ENCODE results near the gene IFITM10. TPM values are rescaled to one million over a fixed set of nuclear protein-coding genes. Genes with fewer than 3 reads are reported as not detected.

Gene IFITM10
- total and polyA plus RNA-seq, 10 of the 15 experiments (the other 5 are each of a cell fraction or from before 2014, with no cell fraction given): 0.04 to 0.27 TPM; not detected in 8

DNA sequence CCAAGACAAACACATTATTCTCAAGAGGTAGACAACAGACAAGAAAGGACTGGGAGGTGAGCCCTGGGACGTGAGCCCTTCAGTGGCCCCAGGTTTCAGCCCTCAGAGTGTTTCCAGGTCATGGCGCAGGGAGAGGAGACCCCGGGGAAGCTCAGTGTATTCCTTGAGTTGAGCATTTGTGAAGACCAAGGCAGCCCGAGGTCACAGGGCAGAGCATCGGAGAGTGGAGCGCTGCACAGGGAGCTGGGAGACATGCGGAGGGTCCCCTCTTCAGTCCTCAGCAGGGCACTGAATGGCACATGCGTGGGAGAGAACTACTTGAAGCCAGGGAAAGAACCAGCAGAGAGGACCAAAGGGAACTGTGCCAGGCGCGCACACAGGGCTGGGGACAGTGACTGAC, 41.7 kb downstream of the IFITM10 start:
- no TSS peak for BruUV-seq (replicated peaks)

More for the DNA sequence above, 41.7 kb downstream of the IFITM10 start:
- ChIA-PET RAD21 (ENCODE audit: unreplicated experiment) (no interaction called here), SMC1A (ENCODE audit: uncharacterized antibody, unreplicated experiment) (interaction anchor here (0.8 to 1.2 kb wide), 2 partner anchors 15 to 124 kb away, joined by 3 to 4 read pairs; no protein-coding TSS in a partner anchor), CTCF (interaction anchor here (1.3 kb wide), 1 partner anchor 124 kb away, joined by 3 read pairs; no protein-coding TSS in a partner anchor), POLR2A (no interaction called here)
- Histone ChIP-seq H3K36me3 (ENCODE audit: control insufficient read depth in 2 of 2, insufficient read depth in 2 of 2, low read length in 1 of 2) (no peaks in the 10 kb centered on the region), H3K4me1 (ENCODE audit: control insufficient read depth, insufficient read depth, low read length) (peaks cover 14% of the 10 kb centered on the region), H3K4me2 (ENCODE audit: control insufficient read depth, insufficient read depth) (no peak overlapping the region), H3K27ac (ENCODE audit: control insufficient read depth, insufficient read depth) (no peak overlapping the region), H3K4me3 (no peak overlapping the region), H3K9ac (ENCODE audit: control insufficient read depth, insufficient read depth, low read length) (no peak overlapping the region), H2AFZ (ENCODE audit: control insufficient read depth, low read depth, low read length) (no peak overlapping the region), H3K27me3 (replicated peaks in 1 of 2; ENCODE audit: control insufficient read depth in 2 of 2, insufficient read depth in 2 of 2, low read length in 1 of 2) (peaks cover 0 to 2% of the 10 kb centered on the region in 2 experiments; a peak in 1 of 4 replicates), H3K79me2 (ENCODE audit: control insufficient read depth, insufficient read depth, low read length) (no peaks in the 10 kb centered on the region), H3K9me3 (replicated peaks; ENCODE audit: control insufficient read depth, insufficient read depth, low read length) (no peaks in the 10 kb centered on the region; the same call in 2 of the 3 replicates), H4K20me1 (ENCODE audit: control insufficient read depth, insufficient read depth) (no peaks in the 10 kb centered on the region)
- FAIRE-seq (no peak), DNase-seq (ENCODE audit: low read depth, low spot score) (no peak), ATAC-seq (no peak)
- WGBS (ENCODE audit: insufficient coverage, insufficient replicate concordance, low lambda C conversion rate, missing lambda C conversion rate): 60% methylated on average over 9 of the region's 10 CpGs
- TF ChIP-seq HSF1 (IDR thresholded peaks at IDR 0.05; ENCODE audit: low read depth, low read length) (no peak), SMAD1 (IDR thresholded peaks at IDR 0.05; ENCODE audit: low read depth, partially characterized antibody) (no peak), JUND (IDR thresholded peaks at IDR 0.05; ENCODE audit: low read depth, low read length) (no peak), HCFC1 (IDR thresholded peaks at IDR 0.05; ENCODE audit: low read length) (no peak), NFIC (IDR thresholded peaks at IDR 0.05; ENCODE audit: low read depth, low read length) (no peak), RELB (IDR thresholded peaks at IDR 0.05; ENCODE audit: low read depth) (no peak), SUZ12 (IDR thresholded peaks at IDR 0.05; ENCODE audit: unreplicated experiment) (no peak), USF2 (IDR thresholded peaks at IDR 0.05; ENCODE audit: borderline replicate concordance, low read depth, low read length) (no peak), TBL1XR1 (IDR thresholded peaks at IDR 0.05; ENCODE audit: low read depth, low read length) (no peak)
- TF ChIP-seq, protein P1, sequence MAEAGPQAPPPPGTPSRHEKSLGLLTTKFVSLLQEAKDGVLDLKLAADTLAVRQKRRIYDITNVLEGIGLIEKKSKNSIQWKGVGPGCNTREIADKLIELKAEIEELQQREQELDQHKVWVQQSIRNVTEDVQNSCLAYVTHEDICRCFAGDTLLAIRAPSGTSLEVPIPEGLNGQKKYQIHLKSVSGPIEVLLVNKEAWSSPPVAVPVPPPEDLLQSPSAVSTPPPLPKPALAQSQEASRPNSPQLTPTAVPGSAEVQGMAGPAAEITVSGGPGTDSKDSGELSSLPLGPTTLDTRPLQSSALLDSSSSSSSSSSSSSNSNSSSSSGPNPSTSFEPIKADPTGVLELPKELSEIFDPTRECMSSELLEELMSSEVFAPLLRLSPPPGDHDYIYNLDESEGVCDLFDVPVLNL (IDR thresholded peaks at IDR 0.05; ENCODE audit: low read depth, low read length): no peak
- intact Hi-C loops (cut with micrococcal nuclease; ENCODE audit: unreplicated experiment) (no loop called here), in situ Hi-C loops (cut with MboI) (no loop called here)

Data from GM12878 (cell line).